C4-2B (cell line): ENCODE measurements around the gene CAMTA1.

Experiments
- ZFX ChIP-seq: fragments of 450-650 bp; IDR thresholded peaks from 2 replicates; pipeline ENCODE4 v1.6.1; 2017
- TF ChIP-seq, protein P1 (sequence below): fragments of 450-650 bp; conservative IDR thresholded peaks from 2 replicates; pipeline ENCODE4 v1.5.1; 2017; ENCODE audit warnings: mild to moderate bottlenecking

DNA sequence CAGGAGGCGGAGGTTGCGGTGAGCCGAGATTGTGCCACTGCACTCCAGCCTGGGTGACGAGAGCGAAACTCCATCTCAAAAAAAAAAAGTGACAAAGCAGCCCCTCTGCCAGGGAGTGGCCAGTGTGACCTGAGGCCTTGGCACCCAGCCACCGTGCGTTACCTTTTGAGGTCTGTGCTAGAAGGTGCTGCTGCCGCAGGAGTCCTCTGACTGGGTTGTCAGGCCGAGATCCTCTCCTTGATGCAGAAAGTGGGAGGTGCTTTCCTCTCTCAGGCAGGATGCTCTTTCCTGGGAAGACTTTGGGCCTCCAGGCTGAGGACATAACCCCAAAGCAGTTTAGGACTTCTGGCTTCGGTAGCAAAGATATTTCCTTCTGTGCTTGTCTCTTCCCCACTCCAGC is 705.3 kb downstream of the CAMTA1 start:
- TF ChIP-seq, protein P1, sequence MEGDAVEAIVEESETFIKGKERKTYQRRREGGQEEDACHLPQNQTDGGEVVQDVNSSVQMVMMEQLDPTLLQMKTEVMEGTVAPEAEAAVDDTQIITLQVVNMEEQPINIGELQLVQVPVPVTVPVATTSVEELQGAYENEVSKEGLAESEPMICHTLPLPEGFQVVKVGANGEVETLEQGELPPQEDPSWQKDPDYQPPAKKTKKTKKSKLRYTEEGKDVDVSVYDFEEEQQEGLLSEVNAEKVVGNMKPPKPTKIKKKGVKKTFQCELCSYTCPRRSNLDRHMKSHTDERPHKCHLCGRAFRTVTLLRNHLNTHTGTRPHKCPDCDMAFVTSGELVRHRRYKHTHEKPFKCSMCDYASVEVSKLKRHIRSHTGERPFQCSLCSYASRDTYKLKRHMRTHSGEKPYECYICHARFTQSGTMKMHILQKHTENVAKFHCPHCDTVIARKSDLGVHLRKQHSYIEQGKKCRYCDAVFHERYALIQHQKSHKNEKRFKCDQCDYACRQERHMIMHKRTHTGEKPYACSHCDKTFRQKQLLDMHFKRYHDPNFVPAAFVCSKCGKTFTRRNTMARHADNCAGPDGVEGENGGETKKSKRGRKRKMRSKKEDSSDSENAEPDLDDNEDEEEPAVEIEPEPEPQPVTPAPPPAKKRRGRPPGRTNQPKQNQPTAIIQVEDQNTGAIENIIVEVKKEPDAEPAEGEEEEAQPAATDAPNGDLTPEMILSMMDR = no peak
- TF ChIP-seq ZFX = no peak
